ENCODE data around the gene SURF2. TPM values are rescaled to one million over a fixed set of nuclear protein-coding genes. Genes with fewer than 3 reads are reported as not detected.

The SURF2 gene
- total and polyA plus RNA-seq, 2 donors (not counting 3 experiments of a cell fraction or from before 2014, with no cell fraction given) = 10.6 to 14.2 TPM

- POLR2A ChIA-PET = no interaction called here
- no peak for FAIRE-seq
- dilution Hi-C loops (cut with MboI; ENCODE audit: extremely low pct_ligation_motif_present, low sequenced_read_pairs) (no loop called here), intact Hi-C loops (cut with micrococcal nuclease) (loop anchor here (5.0 kb wide), 1 partner anchor 158 kb away; no protein-coding TSS in a partner anchor)
- Histone ChIP-seq H3K79me2 (ENCODE audit: control insufficient read depth, insufficient read depth, low read length) (peaks cover 40% of the 10 kb centered on the region), H3K36me3 (ENCODE audit: control insufficient read depth in 2 of 2, extremely low read depth in 1 of 2, insufficient read depth in 2 of 2, low read length in 2 of 2) (peaks cover 11 to 44% of the 10 kb centered on the region in 2 experiments), H4K20me1 (replicated peaks; ENCODE audit: control insufficient read depth, extremely low read depth, insufficient read depth, low read length) (no peaks in the 10 kb centered on the region), H3K9me1 (replicated peaks; ENCODE audit: control insufficient read depth, extremely low read depth, insufficient read depth, low read length) (no peaks in the 10 kb centered on the region), H3K4me2 (ENCODE audit: insufficient read depth, low read length) (no peak overlapping the region), H3K4me1 (ENCODE audit: control insufficient read depth, extremely low read depth, insufficient read depth, low read length) (peaks cover 14% of the 10 kb centered on the region), H3K9me3 (replicated peaks; ENCODE audit: control insufficient read depth, insufficient read depth, low read length) (no peaks in the 10 kb centered on the region), H3K27me3 (ENCODE audit: control insufficient read depth in 2 of 2, insufficient read depth in 2 of 2, low read length in 2 of 2) (no peaks in the 10 kb centered on the region), H2AFZ (ENCODE audit: low read depth, low read length) (no peak overlapping the region), H3K9ac (replicated peaks; ENCODE audit: extremely low read depth, insufficient read depth, low read length) (no peak overlapping the region), H3K27ac (ENCODE audit: insufficient read depth, low read depth, low read length) (no peak overlapping the region), H3K4me3 (replicated peaks in 1 of 3; ENCODE audit: insufficient read depth in 1 of 3, low read depth in 1 of 3, low read length in 3 of 3) (no peak overlapping the region)
- no TSS peak for BruUV-seq (replicated peaks)
- CTCF ChIA-PET = no interaction called here
- TF ChIP-seq MYC (IDR thresholded peaks at IDR 0.05; ENCODE audit: low read depth, low read length) (no peak), JUN (IDR thresholded peaks at IDR 0.05; ENCODE audit: borderline replicate concordance, insufficient read depth, insufficient read length, low read depth) (no peak), POLR2A (IDR thresholded peaks at IDR 0.05; ENCODE audit: low read depth, low read length) (no peak), POLR2AphosphoS5 (IDR thresholded peaks at IDR 0.05; ENCODE audit: insufficient read depth, low read depth, low read length) (no peak), FOS (IDR thresholded peaks at IDR 0.05; ENCODE audit: borderline replicate concordance, insufficient read depth, low read length) (no peak), CTCF (IDR thresholded peaks at IDR 0.05; ENCODE audit: extremely low read depth in 1 of 2, insufficient read depth in 1 of 2, low read depth in 1 of 2, low read length in 2 of 2) (no peak), EZH2 (IDR thresholded peaks at IDR 0.05; ENCODE audit: borderline replicate concordance, low read depth, low read length, severe bottlenecking) (no peak), GATA2 (IDR thresholded peaks at IDR 0.05; ENCODE audit: insufficient read depth, insufficient read length, low read depth, low read length) (no peak)
- TF ChIP-seq, protein P1, sequence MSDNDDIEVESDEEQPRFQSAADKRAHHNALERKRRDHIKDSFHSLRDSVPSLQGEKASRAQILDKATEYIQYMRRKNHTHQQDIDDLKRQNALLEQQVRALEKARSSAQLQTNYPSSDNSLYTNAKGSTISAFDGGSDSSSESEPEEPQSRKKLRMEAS (IDR thresholded peaks at IDR 0.05; ENCODE audit: insufficient read depth, insufficient read length) = no peak
- no peak for DNase-seq (ENCODE audit: low read depth, low spot score)
Observed at GRCh38 chr9:133345596-133345995, 10.8 kb upstream of the SURF2 start.
